GM19351 (cell line): Measurements from ENCODE around the gene CCDC68.

Experiments
- ATAC-seq: cut with Tn5 transposase; IDR thresholded peaks from one replicate; pipeline ENCODE4 v1.9.1; 2021; ENCODE audit warnings: mild to moderate bottlenecking, moderate library complexity; ENCODE audit not compliant: unreplicated experiment

The CCDC68 gene

DNA sequence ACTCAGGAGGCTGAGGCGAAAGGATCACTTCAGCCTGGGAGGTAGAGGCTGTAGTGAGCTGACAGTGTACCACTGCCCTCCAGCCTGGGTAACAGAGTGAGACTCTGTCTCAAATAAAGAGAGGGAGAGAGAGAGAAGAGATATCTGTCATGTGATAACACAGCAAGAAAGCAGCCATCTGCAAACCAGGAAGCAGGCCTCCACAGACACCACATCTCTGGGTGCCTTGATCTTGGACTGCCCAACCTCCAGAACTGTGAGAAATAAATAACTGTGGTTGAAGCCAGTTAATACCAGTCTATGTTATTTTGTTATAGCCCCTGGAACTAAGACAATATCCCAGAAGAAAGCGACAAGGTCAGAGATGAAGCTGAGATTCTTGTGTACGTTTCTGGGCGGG is 2.6 kb upstream of the CCDC68 start:
- no peak for ATAC-seq

DNA sequence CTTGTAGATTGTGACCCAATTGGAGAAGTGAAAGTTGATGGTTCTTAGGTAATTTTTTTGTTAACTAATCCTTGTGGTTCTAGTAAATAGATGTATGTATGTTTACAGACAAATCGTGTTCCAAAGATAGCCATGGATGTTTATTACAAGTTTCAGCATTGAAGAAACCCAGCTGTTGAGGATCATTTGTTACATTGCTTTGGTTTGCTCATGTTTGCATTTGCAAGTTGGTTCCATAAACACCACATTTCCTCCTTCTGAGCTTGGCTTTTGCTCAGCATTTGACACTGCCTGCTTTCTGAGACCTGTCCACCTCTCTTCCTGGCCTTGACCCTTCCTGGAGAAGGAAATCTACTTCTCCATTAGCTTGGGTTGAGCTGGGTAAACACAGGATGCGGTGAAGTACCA is 1.8 kb upstream of the CCDC68 start:
- no peak for ATAC-seq

DNA sequence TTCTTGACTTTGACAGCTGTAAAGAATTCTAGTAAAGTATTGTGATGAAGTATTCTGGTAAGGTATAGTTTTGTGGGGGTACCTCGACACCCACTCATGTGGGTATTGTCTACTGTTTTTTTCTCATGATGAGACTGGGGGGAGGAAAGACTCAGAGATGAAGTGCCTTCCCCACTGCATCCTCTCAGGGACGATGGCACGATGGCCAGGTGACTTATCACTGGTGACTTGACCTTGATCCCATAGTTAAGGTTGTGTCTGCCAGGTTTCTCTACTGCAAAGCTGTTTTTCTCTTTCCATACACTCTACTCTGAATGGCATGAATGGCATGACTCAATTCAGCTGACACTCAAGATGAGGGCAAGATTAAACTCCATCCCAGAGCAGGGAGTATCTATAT is 936 bp upstream of the CCDC68 start:
- no peak for ATAC-seq

DNA sequence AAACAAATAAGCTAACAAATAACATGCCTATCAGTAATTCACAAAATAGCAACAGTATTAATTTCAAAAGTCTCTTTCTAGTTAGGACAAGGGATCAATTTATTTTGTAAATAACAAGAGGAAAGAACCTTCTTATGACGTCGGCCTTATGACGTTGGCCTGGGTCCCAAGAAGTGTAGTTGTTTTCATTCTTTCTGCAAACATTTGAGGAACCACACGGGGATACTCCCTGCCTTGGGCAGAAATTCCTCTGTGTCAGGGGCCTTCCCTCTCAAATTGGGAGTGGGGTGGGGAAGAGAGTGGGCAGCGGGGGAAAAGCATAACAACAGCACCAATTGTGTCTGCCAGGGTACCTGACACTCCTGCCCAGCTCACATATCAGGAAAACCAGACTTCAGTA is 1.3 kb downstream of the CCDC68 start:
- ATAC-seq = no peak

DNA sequence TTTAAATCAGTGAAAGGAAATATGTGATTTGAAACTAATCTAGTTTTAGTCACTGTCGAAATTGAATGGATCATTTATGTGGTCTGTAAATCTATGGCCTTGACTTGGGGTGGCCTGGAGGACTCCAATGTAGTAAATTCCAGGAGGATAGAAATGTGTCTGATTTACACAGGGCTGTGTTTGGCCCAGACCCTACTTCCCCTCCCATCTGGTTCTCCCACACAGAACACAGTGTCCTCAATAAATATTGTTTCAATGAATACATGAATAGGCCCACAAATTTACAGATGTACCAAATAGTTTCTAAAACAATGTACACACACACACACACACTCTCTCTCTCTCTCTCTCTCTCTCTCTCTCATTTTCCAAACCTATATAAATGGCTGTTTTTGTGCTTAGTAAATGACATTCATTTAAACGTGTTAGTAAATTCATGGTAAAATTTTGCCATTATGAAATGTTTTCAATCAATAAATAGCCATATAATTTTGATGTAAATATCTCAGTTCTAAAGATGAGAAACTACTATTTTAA is 1.9 kb downstream of the CCDC68 start:
- ATAC-seq = no peak

DNA sequence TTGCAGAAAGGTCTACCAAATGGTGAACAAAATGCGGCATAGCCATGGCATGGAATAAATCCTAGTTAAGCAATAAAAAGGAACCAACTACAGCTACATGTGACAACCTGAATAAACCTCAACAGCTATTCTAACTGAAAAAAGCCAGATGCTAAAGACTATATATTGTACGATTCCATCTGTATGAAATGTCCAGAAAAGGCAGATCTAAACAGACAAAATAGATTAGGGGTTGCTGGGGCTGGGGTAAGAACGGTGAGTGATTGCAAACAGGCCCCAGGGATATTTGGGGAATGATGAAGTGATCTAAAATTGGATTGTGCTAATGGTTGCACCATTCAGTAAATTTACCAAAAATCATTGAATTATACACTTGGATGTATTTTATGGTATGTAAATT is 2.8 kb downstream of the CCDC68 start:
- no peak for ATAC-seq

DNA sequence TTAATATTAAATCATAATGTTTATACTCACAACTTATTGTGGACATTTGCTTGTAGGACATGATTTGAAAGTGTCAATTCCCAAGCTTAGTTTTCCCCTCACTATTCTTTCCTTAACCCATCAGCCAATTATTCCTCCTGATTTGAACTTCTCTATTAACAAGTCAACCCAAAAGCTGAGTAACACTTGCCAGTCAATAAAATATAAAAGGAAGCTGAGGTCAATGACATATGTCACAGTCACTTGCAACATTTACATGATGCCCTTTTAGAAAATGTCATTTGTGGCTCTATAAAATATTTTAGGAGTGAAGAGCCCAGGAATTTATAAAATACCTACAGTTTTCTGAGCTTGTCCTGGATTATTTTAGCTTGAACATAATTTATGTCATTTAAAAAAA is 7.2 kb downstream of the CCDC68 start:
- no peak for ATAC-seq

DNA sequence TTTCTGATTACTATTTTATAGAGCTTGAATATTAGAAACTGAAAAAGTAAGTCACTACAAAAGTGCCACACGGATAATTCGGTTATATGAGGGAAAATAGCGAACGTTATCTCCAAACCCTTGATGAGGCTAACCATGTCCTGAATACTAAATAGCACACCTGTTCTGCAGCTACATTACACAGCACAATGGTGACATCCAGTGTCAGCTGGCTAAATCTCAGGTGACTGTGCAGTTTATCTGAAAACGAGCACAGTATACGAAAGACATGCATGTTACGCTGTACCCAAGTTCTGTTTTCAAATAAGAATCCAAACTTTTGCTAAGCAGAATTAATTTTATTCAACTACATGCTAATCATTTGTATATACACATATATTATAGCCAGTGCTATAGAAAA is 9.0 kb downstream of the CCDC68 start:
- no peak for ATAC-seq

DNA sequence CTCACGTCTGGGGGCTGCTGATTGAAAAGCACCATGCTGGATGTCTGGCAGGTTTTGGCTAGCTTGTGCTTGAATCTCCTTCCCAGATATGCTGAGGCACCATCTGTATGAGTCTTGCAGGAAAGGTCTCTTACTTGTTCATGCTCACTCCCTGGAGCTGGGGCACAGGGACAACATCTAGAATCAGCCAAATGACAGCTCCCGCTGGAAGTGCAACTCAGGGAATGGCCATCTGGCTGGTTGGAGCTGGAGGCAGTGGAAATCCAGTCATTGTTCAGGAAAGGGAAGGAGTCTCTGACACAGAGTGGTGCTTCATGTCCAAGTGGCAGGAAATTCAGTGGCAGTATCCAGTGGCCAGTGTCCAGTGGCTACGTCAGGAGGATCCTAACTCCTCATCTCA is 9.7 kb downstream of the CCDC68 start:
- no peak for ATAC-seq

DNA sequence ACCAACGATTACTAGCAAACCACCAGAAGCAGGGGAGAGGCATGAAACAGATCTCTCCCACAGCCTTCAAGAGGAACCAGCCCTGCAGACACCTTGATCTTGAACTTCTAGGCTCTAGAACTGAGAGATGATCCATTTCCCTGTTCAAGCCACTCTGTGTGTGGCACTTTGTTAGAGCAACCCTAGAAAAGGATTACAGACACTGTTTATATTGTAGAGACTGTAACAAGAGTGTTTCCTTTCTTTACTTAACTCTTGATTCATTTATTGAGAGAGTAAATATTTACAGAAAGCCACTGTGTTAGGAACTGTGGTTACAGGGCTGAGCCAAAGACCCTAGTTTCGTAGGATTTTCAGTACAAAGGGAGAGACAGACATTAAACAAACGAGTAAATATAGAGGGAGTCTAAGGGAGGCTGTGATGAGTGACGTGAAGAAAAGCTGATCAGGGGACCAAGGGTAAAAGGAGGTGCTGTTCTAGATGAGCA is 10.9 kb downstream of the CCDC68 start:
- ATAC-seq = no peak

DNA sequence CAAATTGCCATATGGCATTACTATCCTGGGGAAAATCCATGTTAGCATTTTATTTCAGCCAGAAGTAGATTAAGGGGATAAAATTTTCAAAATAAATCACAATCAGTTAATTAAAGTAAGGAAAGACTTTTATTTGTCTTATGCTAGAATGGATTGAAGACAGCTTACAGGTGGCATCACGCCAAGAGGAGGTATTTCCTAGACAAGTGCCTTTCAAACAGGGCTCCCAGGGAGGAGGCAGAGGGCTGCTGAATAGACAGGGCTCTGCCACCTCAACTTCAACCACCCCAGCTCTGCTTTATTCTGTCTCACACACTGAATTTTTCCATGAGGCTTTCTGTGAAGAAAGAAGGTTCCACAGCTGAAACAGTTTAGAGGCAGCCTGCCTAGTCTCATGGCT is 12.2 kb downstream of the CCDC68 start:
- ATAC-seq = no peak

DNA sequence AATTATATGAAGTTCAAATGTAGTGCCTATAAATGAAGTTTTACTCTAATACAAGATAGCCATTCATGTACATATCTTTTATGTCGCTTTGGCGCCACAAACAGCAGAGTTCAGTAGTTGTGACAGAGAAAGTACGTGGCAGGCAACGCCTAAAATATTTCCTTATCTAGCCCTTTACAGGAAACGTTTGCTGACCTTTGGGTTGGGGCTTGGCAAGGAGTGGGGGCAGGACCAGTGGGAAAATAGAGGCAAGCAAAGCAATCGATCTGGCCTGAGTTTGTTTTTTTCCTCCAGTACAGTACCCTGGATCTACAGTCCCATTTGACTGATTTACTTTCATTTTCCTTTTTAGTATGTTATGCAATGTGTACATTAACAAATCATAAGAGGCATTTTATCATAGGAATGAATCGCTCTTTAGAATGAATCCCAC is 13.1 kb downstream of the CCDC68 start:
- ATAC-seq = peak; percentile 86

DNA sequence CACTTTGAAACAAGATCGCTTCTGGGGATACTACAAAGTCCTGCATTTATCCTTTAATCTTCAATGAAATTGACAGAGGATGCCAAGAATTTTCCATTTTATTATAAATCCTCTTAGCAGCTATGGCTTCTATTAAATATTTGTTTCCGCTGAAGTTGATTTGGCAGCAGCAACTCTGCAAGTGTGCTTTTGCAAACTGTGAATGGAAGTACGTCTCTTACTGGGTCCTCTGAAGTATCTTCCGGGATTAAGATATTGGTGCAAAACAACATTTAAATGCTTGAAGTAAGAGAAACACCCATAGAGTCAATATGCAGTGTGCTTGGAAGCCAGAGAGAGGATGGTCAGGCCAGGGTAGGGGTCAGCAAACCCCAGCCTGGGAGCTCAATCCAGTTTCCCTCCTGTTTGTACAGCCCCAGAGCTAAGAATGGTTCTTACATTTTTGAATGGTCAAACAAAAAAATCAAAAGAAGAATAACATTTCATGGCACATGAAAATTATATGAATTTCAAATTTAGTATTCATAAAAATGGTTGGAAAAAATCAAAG is 13.6 kb downstream of the CCDC68 start:
- ATAC-seq = no peak

DNA sequence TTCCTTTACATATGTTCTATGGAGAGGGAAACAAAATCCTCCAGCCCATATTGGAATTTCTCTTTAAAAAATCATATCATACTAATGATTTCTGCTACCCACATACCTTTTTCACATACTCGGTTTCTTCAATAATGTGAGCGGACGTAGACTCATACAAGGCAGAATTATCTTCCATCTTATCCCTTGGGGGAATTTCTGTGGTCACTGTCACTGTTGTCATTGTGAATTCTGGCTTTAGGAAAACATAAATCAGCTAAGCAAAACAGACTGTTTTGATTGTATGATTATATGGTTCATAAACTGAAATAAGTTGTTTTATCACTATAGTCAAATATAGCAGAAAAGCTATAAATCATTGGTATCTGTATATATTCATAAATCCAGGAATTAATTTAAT is 16.7 kb downstream of the CCDC68 start:
- no peak for ATAC-seq

DNA sequence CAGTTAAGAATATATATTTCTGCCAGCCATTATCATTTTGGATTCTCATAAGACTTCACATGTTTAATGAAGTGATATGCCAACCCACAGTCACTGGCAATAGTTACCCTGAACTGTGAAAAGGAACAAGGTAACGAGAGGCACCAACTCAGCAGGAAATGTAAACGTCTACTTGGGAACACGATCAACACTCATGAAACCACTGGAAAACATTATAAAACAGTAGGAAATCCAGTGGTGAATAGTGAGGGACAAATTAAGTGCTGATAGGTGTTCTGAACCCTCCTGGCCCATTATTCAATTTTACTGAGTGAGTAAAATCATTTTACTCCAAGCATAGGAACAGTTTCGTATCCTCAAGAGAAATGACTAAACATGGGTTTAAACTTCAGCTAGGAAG is 17.1 kb downstream of the CCDC68 start:
- no peak for ATAC-seq

DNA sequence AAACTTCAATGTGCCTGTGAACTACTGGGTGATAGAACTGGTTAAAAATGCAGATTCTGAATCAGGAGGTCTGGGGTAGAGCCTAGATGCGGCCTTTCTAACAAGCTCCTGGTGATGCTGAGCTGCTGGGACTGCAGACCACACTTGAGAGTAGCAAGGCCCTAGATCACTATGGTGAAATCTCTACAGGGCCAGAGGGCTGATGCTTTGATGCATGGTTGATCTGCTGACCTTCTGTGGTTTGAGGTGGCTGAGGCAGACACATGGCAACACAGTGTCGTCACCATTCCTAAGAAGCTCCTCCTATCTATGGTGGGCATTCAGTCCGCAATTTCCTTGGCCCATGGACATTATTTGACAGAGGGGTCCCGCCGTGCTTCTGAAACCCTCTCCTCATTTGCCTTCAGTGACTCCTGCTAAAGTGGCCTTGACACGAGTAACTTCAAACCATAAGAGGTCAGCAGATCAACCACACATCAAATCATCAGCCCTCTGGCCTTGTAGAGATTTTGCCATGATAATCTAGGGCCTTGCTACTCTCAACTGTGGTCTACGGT is 19.8 kb downstream of the CCDC68 start:
- ATAC-seq = no peak

DNA sequence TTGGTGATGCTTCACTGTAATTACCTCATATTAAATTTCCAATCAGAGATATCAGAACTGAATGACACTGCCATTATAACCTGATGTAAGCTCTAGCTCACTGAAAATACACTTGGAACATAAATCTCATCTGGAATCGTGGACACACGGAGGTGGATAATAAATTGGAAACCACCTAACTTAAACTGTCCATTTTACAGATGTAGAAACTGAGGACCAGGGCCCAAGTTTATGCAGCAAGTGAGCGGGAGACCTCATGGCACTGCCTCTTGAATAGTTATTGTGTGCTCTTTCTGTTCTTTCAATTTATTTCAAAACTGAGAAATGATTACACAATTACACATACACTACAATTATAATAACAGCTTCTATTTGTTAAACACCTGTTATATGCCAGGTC is 20.8 kb downstream of the CCDC68 start:
- ATAC-seq = no peak

DNA sequence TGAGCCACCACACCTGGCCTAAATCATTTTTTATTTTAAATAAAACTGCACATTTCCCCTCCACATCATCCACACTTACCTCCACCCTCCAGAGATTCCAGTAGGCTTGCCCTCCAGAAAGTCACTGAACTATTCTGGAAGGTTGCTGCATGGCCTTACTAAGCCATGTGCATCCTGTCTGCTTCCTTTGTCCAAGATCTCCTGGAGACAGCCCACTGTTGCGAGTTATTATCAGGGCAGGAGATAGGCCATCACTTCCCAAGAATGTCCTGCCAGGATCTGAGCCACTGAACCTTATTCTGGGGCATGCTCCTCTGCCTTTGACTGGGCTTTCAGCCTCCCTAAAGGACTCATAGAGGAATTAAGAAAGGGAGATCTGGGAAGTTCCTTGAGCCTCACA is 26.8 kb downstream of the CCDC68 start:
- no peak for ATAC-seq

DNA sequence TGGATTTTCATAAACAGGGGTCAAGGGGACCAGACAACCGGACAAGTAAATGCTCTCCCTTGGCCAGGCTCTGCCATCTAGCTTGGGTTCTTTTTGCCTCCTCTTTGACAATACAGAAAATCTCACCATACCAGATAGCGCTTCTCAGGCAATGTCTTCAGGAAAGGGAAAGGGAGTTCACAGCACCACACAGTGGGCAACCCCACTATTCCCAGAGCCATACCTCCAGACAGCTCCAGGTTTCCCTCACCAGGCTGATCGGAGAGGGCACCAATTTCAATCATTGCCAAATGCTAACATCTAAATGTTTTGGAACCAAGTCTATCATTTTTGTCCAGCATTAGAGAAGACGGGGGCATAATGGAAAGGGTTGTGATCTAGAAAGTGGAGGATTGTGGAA is 28.1 kb downstream of the CCDC68 start:
- no peak for ATAC-seq

DNA sequence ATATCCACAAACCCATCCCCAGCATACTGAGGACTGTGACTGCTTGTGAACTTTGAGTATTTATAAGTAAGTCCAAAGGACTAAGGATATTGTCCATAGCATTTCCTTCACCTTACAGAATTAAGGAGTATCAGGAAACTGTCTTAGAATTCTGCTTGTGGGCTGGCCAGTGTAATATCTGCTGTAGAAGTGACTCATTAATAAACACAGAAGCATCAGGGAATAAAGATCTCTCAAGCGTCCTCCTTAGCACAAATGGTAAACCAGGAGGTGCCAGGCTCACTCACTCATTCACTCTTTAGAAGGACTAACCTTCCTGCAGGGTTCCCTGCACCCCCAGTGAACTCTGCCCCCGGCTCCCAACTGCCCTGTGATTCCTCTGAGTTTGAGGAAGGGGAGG is 31.0 kb downstream of the CCDC68 start:
- no peak for ATAC-seq

DNA sequence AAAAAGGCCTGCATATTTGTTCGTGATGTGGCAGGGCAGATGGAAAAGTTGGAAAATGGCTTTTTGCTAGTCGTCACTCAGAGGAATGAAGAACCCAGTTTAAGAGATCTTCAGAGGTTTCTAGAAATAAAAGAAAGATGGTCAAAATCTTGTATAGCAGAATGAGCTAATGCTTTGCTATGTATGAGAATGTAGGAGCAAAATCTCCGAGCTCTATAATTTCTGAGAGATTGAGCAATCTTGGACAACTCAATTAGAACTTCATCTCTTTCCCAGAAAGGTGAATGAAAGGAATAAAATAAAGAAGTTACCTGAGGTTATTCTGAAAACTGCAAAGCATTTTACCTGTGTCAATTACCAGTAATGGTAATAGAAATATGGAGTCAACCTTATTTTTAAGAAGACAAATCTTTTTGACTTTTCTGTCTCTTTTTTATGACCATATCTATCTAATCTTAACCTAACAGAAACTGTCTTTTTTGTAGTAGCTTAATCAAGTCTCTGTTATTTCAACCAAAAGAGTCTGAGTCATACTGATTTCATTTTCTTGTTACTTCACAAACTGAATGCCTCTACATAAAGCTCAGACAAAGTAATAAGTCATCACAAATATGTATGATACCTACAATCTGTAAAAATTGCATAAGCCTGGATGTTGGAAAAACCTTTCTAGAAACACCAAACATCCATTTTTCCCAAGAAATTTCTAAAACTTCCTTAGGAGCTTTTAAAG is 32.5 kb downstream of the CCDC68 start:
- no peak for ATAC-seq

DNA sequence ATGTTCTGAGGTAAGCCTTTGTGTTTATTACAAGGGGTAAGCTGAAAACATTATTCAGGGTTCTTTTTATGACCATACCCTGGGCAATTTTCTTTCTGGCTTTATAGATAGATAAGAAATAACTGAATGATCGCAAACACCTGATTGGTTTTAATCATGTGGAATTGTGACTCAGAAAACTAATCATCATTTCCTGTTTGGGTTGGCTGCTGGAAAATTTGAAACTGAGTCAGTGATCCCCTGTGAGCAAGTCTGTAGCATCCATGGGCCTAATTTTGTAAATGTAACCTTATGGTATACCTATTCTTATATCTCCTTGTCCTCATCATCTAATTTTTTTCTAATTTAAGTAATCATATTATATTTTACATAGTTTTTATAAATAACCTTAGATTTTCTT is 34.3 kb downstream of the CCDC68 start:
- no peak for ATAC-seq
